ENCODE measurements around the gene TRIM26. TPM values are rescaled to one million over a fixed set of nuclear protein-coding genes. Genes with fewer than 3 reads are reported as not detected.
"Not testable (repeated sequence)": the region's sequence is repeated elsewhere in the genome, so short reads cannot be mapped to it uniquely, and the experiment has no call there.

Gene TRIM26
- total and polyA plus RNA-seq, 2 donors (not counting 1 experiment from before 2014, with no cell fraction given), result 49.5 to 73.2 TPM

DNA sequence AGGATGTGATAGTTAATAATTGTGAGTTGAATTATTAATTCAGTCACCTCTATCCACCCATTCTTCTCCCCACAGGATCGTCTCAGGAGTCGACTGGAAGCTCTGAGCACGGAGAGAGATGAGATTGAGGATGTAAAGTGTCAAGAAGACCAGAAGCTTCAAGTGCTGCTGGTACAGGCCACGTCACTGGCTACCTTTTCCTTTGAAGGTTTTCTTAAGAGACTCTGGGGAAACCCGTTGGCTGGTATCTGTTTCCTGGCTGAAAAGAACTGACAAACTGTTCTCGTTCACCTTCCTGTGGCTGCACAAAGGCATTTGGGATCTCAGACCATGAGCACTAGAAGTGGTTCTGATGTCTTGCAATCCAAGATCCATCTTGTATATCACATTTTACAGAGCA, 46.1 kb downstream of the TRIM26 start:
- DNase-seq (no peak), ATAC-seq (ENCODE audit: low read depth) (no peak)
- H3K36me3 ChIP-seq (replicated peaks in 1 of 2; ENCODE audit: control extremely low read depth in 1 of 2, control insufficient read depth in 1 of 2, extremely low read depth in 1 of 2, insufficient read depth in 2 of 2, low read length in 1 of 2), result no peaks in the 10 kb centered on the region
- WGBS (ENCODE audit: insufficient coverage), result 34% methylated on average over 5 of the region's 6 CpGs
- peaks cover 5 to 8% of the 10 kb centered on the region in 2 donors for H3K4me1 ChIP-seq (ENCODE audit: control insufficient read depth in 2 of 2, insufficient read depth in 2 of 2, low read length in 2 of 2)
- no peak overlapping the region for H3K27ac ChIP-seq (ENCODE audit: low read length in 2 of 2)
- no peaks in the 10 kb centered on the region for H3K9me3 Mint-ChIP-seq (ENCODE audit: insufficient read depth)
- no peak overlapping the region for H2AFZ ChIP-seq (ENCODE audit: insufficient read depth, low read depth, low read length, poor library complexity, severe bottlenecking)
- intact Hi-C loops (cut with micrococcal nuclease), result no loop called here
- H3K4me1 Mint-ChIP-seq, result peaks cover 4% of the 10 kb centered on the region
- H3K4me3 Mint-ChIP-seq, result no peak overlapping the region
- ChIA-PET CTCF (interaction anchor here (0.6 kb wide), 1 partner anchor 189 kb away, joined by 3 read pairs; no protein-coding TSS in a partner anchor), POLR2A (no interaction called here)
- H3K4me3 ChIP-seq (ENCODE audit: control extremely low read depth in 1 of 5, extremely low read depth in 1 of 5, insufficient read depth in 1 of 5, low read depth in 2 of 5, low read length in 4 of 5), result no peak overlapping the region
- TF ChIP-seq, protein P1, sequence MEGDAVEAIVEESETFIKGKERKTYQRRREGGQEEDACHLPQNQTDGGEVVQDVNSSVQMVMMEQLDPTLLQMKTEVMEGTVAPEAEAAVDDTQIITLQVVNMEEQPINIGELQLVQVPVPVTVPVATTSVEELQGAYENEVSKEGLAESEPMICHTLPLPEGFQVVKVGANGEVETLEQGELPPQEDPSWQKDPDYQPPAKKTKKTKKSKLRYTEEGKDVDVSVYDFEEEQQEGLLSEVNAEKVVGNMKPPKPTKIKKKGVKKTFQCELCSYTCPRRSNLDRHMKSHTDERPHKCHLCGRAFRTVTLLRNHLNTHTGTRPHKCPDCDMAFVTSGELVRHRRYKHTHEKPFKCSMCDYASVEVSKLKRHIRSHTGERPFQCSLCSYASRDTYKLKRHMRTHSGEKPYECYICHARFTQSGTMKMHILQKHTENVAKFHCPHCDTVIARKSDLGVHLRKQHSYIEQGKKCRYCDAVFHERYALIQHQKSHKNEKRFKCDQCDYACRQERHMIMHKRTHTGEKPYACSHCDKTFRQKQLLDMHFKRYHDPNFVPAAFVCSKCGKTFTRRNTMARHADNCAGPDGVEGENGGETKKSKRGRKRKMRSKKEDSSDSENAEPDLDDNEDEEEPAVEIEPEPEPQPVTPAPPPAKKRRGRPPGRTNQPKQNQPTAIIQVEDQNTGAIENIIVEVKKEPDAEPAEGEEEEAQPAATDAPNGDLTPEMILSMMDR (IDR thresholded peaks at IDR 0.05), result no peak
- TF ChIP-seq EZH2 (IDR thresholded peaks at IDR 0.05; ENCODE audit: borderline replicate concordance, insufficient read depth, low read depth, low read length, poor library complexity, severe bottlenecking), result no peak
- H3K27me3 ChIP-seq (replicated peaks in 1 of 4; ENCODE audit: control extremely low read depth in 1 of 4, control insufficient read depth in 3 of 4, insufficient read depth in 4 of 4, low read length in 3 of 4), result peaks cover 0 to 47% (median 24%) of the 10 kb centered on the region in 4 experiments
- peaks cover 0 to 3% (median 0%) of the 10 kb centered on the region in 3 donors for H3K9me3 ChIP-seq (ENCODE audit: control extremely low read depth in 1 of 3, control insufficient read depth in 2 of 3, insufficient read depth in 1 of 3, low read length in 2 of 3)
- no peaks in the 10 kb centered on the region for H3K79me2 ChIP-seq (ENCODE audit: control insufficient read depth, insufficient read depth, low read length)
- H3K27me3 Mint-ChIP-seq, result peaks cover 60% of the 10 kb centered on the region
- no peaks in the 10 kb centered on the region for H4K20me1 ChIP-seq (ENCODE audit: control insufficient read depth, insufficient read depth, low read length, poor library complexity, severe bottlenecking)
- H3K4me2 ChIP-seq (replicated peaks; ENCODE audit: low read depth, low read length, poor library complexity, severe bottlenecking), result no peak overlapping the region
- H3K27ac Mint-ChIP-seq, result no peak overlapping the region
- no peak overlapping the region for H3K9ac ChIP-seq (ENCODE audit: low read length)

DNA sequence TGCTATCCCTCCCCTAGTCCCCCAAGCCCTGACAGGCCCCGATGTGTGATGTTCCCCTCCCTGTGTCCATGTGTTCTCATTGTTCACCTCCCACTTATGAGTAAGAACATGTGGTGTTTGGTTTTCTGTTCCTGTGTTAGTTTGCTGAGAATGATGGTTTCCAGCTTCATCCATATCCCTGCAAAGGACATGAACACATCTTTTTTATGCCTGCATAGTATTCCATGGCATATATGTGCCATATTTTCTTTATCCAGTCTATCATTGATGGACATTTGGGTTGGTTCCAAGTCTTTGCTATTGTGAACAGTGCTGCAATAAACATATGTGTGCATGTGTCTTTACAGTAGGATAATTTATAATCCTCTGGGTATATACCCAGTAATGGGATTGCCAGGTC, 48.0 kb downstream of the TRIM26 start:
- H3K9ac ChIP-seq (ENCODE audit: low read length); ATAC-seq (ENCODE audit: low read depth); H3K9me3 ChIP-seq (ENCODE audit: control extremely low read depth in 1 of 3, control insufficient read depth in 2 of 3, insufficient read depth in 1 of 3, low read length in 2 of 3); CTCF ChIA-PET; H3K9me3 Mint-ChIP-seq (ENCODE audit: insufficient read depth); H3K4me3 Mint-ChIP-seq; H4K20me1 ChIP-seq (ENCODE audit: control insufficient read depth, insufficient read depth, low read length, poor library complexity, severe bottlenecking); H3K4me1 ChIP-seq (ENCODE audit: control insufficient read depth in 2 of 2, insufficient read depth in 2 of 2, low read length in 2 of 2); H2AFZ ChIP-seq (ENCODE audit: insufficient read depth, low read depth, low read length, poor library complexity, severe bottlenecking); H3K4me1 Mint-ChIP-seq; H3K4me2 ChIP-seq (replicated peaks; ENCODE audit: low read depth, low read length, poor library complexity, severe bottlenecking); H3K27ac ChIP-seq (ENCODE audit: low read length in 2 of 2); DNase-seq; H3K27ac Mint-ChIP-seq; intact Hi-C loops (cut with micrococcal nuclease); H3K79me2 ChIP-seq (ENCODE audit: control insufficient read depth, insufficient read depth, low read length); POLR2A ChIA-PET; H3K36me3 ChIP-seq (replicated peaks in 1 of 2; ENCODE audit: control extremely low read depth in 1 of 2, control insufficient read depth in 1 of 2, extremely low read depth in 1 of 2, insufficient read depth in 2 of 2, low read length in 1 of 2); H3K4me3 ChIP-seq (ENCODE audit: control extremely low read depth in 1 of 5, extremely low read depth in 1 of 5, insufficient read depth in 1 of 5, low read depth in 2 of 5, low read length in 4 of 5): not testable (repeated sequence)
- peaks cover 0 to 31% (median 10%) of the 10 kb centered on the region in 4 experiments for H3K27me3 ChIP-seq (replicated peaks in 1 of 4; ENCODE audit: control extremely low read depth in 1 of 4, control insufficient read depth in 3 of 4, insufficient read depth in 4 of 4, low read length in 3 of 4)
- WGBS (ENCODE audit: insufficient coverage), result no CpG with 5 or more reads among the region's 1 CpG
- peaks cover 48% of the 10 kb centered on the region for H3K27me3 Mint-ChIP-seq

Data from B cell (primary cell).